ENCODE measurements around the gene UBE2V1.

The UBE2V1 gene

DNA sequence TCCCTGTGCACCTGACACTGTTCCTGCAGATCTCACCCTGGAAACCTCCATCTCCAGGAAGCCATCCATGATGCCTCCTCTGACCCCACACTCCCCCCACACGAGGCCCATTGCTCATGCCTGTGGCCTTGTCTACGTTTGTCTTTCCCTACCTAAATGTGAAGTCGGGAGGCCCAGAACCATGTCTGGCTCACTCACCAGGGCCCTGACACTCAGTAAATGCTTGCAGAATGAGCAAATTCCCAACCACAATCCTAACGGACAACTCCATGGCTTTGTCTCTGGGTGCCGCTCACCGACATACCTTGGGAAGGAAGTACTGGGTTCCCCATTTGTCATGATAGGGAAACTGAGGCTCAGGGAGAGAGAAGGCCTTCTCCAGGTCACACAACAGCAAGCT, 33.3 kb upstream of the UBE2V1 start:
- no peaks in the 10 kb centered on the region for H3K27me3 ChIP-seq (ENCODE audit: insufficient read depth, poor library complexity, severe bottlenecking)
- H3K36me3 ChIP-seq (ENCODE audit: low read depth), result peaks cover 84% of the 10 kb centered on the region
- H3K27ac ChIP-seq (ENCODE audit: poor library complexity, severe bottlenecking), result peak overlapping the region; percentile 91
- no peak for ATAC-seq (ENCODE audit: low read depth)
- peaks cover 74% of the 10 kb centered on the region for H3K4me1 ChIP-seq (ENCODE audit: insufficient read depth, poor library complexity, severe bottlenecking)
- H3K4me3 ChIP-seq (ENCODE audit: severe bottlenecking), result no peak overlapping the region
- H3K9me3 ChIP-seq (ENCODE audit: severe bottlenecking), result no peaks in the 10 kb centered on the region
- TF ChIP-seq, protein P1, sequence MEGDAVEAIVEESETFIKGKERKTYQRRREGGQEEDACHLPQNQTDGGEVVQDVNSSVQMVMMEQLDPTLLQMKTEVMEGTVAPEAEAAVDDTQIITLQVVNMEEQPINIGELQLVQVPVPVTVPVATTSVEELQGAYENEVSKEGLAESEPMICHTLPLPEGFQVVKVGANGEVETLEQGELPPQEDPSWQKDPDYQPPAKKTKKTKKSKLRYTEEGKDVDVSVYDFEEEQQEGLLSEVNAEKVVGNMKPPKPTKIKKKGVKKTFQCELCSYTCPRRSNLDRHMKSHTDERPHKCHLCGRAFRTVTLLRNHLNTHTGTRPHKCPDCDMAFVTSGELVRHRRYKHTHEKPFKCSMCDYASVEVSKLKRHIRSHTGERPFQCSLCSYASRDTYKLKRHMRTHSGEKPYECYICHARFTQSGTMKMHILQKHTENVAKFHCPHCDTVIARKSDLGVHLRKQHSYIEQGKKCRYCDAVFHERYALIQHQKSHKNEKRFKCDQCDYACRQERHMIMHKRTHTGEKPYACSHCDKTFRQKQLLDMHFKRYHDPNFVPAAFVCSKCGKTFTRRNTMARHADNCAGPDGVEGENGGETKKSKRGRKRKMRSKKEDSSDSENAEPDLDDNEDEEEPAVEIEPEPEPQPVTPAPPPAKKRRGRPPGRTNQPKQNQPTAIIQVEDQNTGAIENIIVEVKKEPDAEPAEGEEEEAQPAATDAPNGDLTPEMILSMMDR (IDR thresholded peaks at IDR 0.05; ENCODE audit: poor library complexity, severe bottlenecking), result no peak
- DNase-seq (ENCODE audit: low spot score), result no peak

DNA sequence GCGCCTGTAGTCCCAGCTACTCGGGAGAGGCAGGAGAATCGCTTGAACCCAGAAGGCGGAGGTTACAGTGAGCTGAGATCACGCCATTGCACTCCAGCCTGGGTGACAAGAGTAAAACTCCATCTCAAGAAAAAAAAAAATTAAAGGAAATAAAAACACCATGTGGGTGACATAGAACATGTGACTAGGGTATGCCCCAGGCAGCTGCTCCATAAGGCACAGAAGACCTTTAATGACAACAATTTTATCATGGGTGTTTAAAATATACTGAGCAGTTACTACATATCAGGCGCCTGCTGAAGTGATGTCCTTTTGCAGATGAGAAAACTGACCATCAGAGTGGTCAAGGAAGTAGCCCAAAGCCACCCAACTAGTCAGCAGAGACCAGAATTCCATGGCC, 32.6 kb upstream of the UBE2V1 start:
- TF ChIP-seq, protein P1 (IDR thresholded peaks at IDR 0.05; ENCODE audit: poor library complexity, severe bottlenecking), result no peak
- H3K9me3 ChIP-seq (ENCODE audit: severe bottlenecking), result no peaks in the 10 kb centered on the region
- ATAC-seq (ENCODE audit: low read depth), result no peak
- H3K36me3 ChIP-seq (ENCODE audit: low read depth), result peaks cover 84% of the 10 kb centered on the region
- DNase-seq (ENCODE audit: low spot score), result no peak
- peak overlapping the region; percentile 91 for H3K27ac ChIP-seq (ENCODE audit: poor library complexity, severe bottlenecking)
- no peak overlapping the region for H3K4me3 ChIP-seq (ENCODE audit: severe bottlenecking)
- peaks cover 71% of the 10 kb centered on the region for H3K4me1 ChIP-seq (ENCODE audit: insufficient read depth, poor library complexity, severe bottlenecking)
- H3K27me3 ChIP-seq (ENCODE audit: insufficient read depth, poor library complexity, severe bottlenecking), result no peaks in the 10 kb centered on the region

DNA sequence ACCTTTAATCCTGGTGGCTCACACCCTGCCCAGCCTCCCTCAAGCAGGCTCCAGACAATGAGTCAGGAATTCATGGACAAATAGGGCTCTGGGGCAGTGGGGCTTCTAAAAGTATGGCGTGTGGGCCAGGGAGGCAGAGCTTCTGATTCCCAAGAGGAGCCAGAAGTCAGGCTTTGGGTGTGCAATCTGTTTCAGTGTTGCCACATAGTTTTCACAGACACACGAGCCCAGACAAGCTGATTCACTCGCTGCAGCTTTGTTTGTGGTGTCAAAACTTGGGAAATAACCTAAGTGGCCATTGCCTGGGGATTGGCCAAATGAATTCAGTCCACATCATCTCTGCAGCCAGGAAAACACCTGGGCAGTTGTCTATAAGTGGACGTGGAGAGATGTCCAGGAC, 31.4 kb upstream of the UBE2V1 start:
- H3K36me3 ChIP-seq (ENCODE audit: low read depth), result peaks cover 83% of the 10 kb centered on the region
- H3K4me1 ChIP-seq (ENCODE audit: insufficient read depth, poor library complexity, severe bottlenecking), result peaks cover 62% of the 10 kb centered on the region
- no peaks in the 10 kb centered on the region for H3K9me3 ChIP-seq (ENCODE audit: severe bottlenecking)
- peak; percentile 100 for DNase-seq (ENCODE audit: low spot score)
- H3K27me3 ChIP-seq (ENCODE audit: insufficient read depth, poor library complexity, severe bottlenecking), result no peaks in the 10 kb centered on the region
- ATAC-seq (ENCODE audit: low read depth), result peak; percentile 88
- TF ChIP-seq, protein P1 (IDR thresholded peaks at IDR 0.05; ENCODE audit: poor library complexity, severe bottlenecking), result no peak
- no peak overlapping the region for H3K4me3 ChIP-seq (ENCODE audit: severe bottlenecking)
- H3K27ac ChIP-seq (ENCODE audit: poor library complexity, severe bottlenecking), result peak overlapping the region; percentile 91

DNA sequence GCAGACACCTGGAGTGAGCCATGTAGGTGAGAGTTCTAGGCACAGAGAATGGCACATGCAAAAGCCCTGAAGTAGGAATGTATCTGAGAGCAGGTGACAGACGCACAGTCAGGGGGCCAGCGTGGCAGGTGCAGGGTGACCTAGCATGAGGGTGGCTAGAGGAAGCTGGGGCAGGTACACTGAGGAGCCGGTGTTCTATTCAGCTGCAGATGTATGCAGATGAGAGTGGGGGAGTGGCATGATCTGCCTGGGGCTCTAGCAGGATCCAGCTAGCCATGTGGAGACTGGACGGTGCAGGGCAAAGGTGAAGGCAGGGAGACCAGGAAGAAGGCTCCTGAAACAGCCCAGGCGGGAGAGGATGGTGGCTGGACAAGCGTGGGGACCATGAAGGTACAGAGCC, 29.9 kb upstream of the UBE2V1 start:
- TF ChIP-seq, protein P1 (IDR thresholded peaks at IDR 0.05; ENCODE audit: poor library complexity, severe bottlenecking), result no peak
- H3K4me3 ChIP-seq (ENCODE audit: severe bottlenecking), result no peak overlapping the region
- no peak for ATAC-seq (ENCODE audit: low read depth)
- H3K36me3 ChIP-seq (ENCODE audit: low read depth), result peaks cover 87% of the 10 kb centered on the region
- peaks cover 71% of the 10 kb centered on the region for H3K4me1 ChIP-seq (ENCODE audit: insufficient read depth, poor library complexity, severe bottlenecking)
- H3K27me3 ChIP-seq (ENCODE audit: insufficient read depth, poor library complexity, severe bottlenecking), result no peaks in the 10 kb centered on the region
- no peak for DNase-seq (ENCODE audit: low spot score)
- no peaks in the 10 kb centered on the region for H3K9me3 ChIP-seq (ENCODE audit: severe bottlenecking)
- peak overlapping the region; percentile 91 for H3K27ac ChIP-seq (ENCODE audit: poor library complexity, severe bottlenecking)

DNA sequence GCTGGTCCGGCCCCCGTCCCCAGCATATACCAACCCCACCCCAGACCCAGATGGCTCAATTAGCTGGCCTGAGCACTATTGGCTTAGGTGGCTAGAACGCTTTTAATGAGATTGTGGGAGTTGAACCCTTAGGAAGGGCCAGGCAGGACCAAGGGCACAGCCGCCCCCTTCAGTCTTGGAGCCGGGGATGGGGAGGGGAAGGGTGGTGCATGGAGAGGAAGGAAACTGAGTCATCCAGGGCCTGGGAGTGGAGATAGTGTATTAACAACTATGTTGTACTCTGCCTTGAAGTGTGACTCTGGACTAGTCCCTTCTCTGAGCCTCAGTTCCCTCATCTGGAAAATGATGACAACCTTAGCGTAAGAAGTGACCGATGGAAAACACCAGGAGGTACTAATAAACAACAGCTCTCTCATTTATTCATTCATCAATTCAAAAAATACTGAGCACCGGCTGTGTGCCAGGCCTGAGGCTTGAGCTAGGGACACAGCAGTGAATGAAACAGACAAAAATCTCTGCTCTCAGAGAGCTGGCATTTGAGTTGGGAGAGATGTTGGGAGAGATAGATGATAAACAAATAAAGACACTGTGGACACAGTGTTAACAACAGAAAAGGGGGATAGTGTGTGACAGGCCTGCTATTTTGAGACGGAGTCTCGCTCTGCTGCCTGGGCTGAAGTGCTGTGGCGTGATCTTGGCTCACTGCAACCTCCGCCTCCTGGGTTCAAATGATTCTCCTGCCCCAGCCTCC, 29.0 kb upstream of the UBE2V1 start:
- peak overlapping the region; percentile 91 for H3K27ac ChIP-seq (ENCODE audit: poor library complexity, severe bottlenecking)
- no peak for DNase-seq (ENCODE audit: low spot score)
- peaks cover 71% of the 10 kb centered on the region for H3K4me1 ChIP-seq (ENCODE audit: insufficient read depth, poor library complexity, severe bottlenecking)
- no peak for ATAC-seq (ENCODE audit: low read depth)
- no peaks in the 10 kb centered on the region for H3K9me3 ChIP-seq (ENCODE audit: severe bottlenecking)
- TF ChIP-seq, protein P1 (IDR thresholded peaks at IDR 0.05; ENCODE audit: poor library complexity, severe bottlenecking), result no peak
- no peak overlapping the region for H3K4me3 ChIP-seq (ENCODE audit: severe bottlenecking)
- H3K27me3 ChIP-seq (ENCODE audit: insufficient read depth, poor library complexity, severe bottlenecking), result no peaks in the 10 kb centered on the region
- peaks cover 87% of the 10 kb centered on the region for H3K36me3 ChIP-seq (ENCODE audit: low read depth)
